OCI-LY3 (cell line): Measurements from ENCODE around the gene S100A12.

Experiments used
- EZH2phosphoT487 ChIP-seq: fragments of 200-600 bp; shearing (Covaris generic); IDR thresholded peaks from 2 replicates; pipeline ENCODE4 v1.6.1; 2018; ENCODE audit warnings: antibody characterized with exemption, mixed run types, low read depth
- TF ChIP-seq, protein P1 (sequence below): fragments of 200-600, 300-600 bp; sonication (generic); IDR thresholded peaks from 2 replicates; pipeline ENCODE4 v1.5.1; 2014; ENCODE audit warnings: antibody characterized with exemption, low read length, low read depth

DNA sequence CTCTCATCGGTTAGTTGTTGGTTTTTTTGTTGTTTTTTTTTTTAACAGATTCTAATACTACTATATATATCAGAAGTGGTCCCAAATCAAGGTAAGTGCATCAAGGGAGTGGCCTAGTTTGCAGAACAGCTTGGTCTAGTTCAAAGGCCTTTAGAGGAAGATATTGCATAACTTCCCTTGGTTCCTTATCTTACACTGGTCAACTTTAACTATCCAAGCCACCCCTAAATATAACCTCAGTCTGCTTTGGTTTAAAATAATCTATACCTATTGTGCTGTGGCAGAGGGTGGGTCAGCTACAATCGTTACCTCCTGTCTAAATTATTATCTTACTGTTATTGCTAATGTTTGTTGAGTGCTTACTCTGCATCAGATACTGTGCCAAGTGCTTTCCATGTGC is 6.9 kb downstream of the S100A12 start:
- TF ChIP-seq, protein P1, sequence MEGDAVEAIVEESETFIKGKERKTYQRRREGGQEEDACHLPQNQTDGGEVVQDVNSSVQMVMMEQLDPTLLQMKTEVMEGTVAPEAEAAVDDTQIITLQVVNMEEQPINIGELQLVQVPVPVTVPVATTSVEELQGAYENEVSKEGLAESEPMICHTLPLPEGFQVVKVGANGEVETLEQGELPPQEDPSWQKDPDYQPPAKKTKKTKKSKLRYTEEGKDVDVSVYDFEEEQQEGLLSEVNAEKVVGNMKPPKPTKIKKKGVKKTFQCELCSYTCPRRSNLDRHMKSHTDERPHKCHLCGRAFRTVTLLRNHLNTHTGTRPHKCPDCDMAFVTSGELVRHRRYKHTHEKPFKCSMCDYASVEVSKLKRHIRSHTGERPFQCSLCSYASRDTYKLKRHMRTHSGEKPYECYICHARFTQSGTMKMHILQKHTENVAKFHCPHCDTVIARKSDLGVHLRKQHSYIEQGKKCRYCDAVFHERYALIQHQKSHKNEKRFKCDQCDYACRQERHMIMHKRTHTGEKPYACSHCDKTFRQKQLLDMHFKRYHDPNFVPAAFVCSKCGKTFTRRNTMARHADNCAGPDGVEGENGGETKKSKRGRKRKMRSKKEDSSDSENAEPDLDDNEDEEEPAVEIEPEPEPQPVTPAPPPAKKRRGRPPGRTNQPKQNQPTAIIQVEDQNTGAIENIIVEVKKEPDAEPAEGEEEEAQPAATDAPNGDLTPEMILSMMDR, result no peak
- no peak for TF ChIP-seq EZH2phosphoT487
